ENCODE data around the gene SDK2.

DNA sequence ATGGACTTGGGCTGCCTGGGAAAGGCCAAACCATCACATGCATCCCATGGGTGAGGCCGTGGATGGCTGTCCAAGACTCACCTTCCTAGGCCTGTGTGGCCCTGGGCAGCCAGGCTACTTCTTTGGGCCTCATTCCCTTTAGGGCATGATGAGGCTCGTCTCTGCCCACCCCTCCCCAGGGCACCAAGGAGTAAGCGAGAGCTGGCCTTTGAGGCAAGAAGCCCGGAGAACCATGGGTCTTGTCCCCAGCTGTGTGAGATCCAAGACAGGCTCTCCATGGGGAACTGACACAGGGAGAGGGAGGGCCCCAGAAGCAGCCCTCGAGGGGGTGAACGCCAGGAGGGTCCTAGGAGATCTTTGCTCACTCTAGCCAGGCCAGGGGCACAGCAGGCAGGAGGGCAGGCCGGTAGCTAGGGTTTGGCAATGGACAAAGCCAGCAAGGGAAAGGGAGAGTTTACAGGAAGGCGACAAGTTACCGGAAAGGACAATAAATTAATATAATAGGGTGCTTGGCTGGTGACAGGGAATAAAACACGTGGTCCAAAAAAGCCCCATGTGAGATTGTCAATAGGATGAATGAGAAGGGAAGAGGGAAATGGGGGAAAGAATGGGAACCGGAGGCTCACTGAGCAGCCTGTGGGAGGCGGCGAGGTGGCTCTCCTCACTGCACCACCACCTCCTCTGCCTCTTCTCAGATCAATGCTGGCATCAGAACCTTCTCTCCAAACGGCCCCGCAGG is 119.1 kb downstream of the SDK2 start:
- TF ChIP-seq TAF1 (IDR thresholded peaks at IDR 0.05; ENCODE audit: borderline replicate concordance, insufficient read depth, low read length) (no peak), POLR2AphosphoS5 (IDR thresholded peaks at IDR 0.05; ENCODE audit: low read depth, low read length) (no peak), SIN3A (IDR thresholded peaks at IDR 0.05; ENCODE audit: borderline replicate concordance, insufficient read depth, low read length) (no peak), REST (IDR thresholded peaks at IDR 0.05; ENCODE audit: insufficient read depth in 1 of 2, low read depth in 2 of 2, low read length in 2 of 2) (no peak), FOXP2 (optimal IDR thresholded peaks at IDR 0.05; ENCODE audit: borderline replicate concordance, extremely low read depth, extremely low read length, insufficient read depth) (no peak)
